CD14-positive monocyte (primary cell): ENCODE measurements around the gene KRT75. TPM values are rescaled to one million over a fixed set of nuclear protein-coding genes. Genes with fewer than 3 reads are reported as not detected.

ENCODE experiments used
- DNase-seq, 3 donors: peaks; one replicate each; pipeline ENCODE4 v3.0.0-alpha.2; 2011 to 2022
- H2AFZ ChIP-seq: 2 replicates; pipeline ENCODE4 v1.6.0; 2012; ENCODE audit warnings: mild to moderate bottlenecking, low read depth, low read length, inconsistent platforms; ENCODE audit not compliant: insufficient read depth, poor library complexity, severe bottlenecking
- H3K27ac ChIP-seq, 2 donors: 1 replicate in 1 of 2; 2 replicates in 1 of 2; pipeline ENCODE4 v1.5.1; 2012 to 2013; ENCODE audit warnings: low read length in 2 of 2, control low read depth in 1 of 2, inconsistent platforms in 1 of 2, low read depth in 1 of 2, mild to moderate bottlenecking in 1 of 2
- H3K27me3 ChIP-seq, 2 donors: one replicate each; pipeline versions ENCODE4 v1.6.0 to v1.6.1; 2011 to 2013; ENCODE audit warnings: low read length in 2 of 2; ENCODE audit not compliant: control insufficient read depth in 2 of 2, insufficient read depth in 2 of 2
- H3K36me3 ChIP-seq, 2 donors: replicated peaks in 1 of 2; 1 replicate in 1 of 2; 2 replicates in 1 of 2; pipeline versions ENCODE4 v1.5.1 to v1.6.1; 2012 to 2013; ENCODE audit warnings: low read length in 2 of 2, control low read depth in 1 of 2, inconsistent platforms in 1 of 2, mild to moderate bottlenecking in 1 of 2; ENCODE audit not compliant: insufficient read depth in 2 of 2, control insufficient read depth in 1 of 2
- H3K4me1 ChIP-seq, 2 donors: 1 replicate in 1 of 2; 2 replicates in 1 of 2; pipeline versions ENCODE4 v1.5.1 to v1.6.1; 2012 to 2013; ENCODE audit warnings: low read length in 2 of 2, control low read depth in 1 of 2, inconsistent platforms in 1 of 2, mild to moderate bottlenecking in 1 of 2, moderate library complexity in 1 of 2; ENCODE audit not compliant: insufficient read depth in 2 of 2, control insufficient read depth in 1 of 2
- H3K4me2 ChIP-seq: replicated peaks from 2 replicates; pipeline ENCODE3; 2012; ENCODE audit warnings: low read length, moderate library complexity, mild to moderate bottlenecking; ENCODE audit not compliant: poor library complexity, severe bottlenecking; ENCODE audit errors: extremely low read depth
- H3K4me3 ChIP-seq, 3 experiments: fragments of 200-600 bp in 1 of 3; sonication (generic) in 1 of 3; replicated peaks in 1 of 3; 1 replicate in 2 of 3; 2 replicates in 1 of 3; pipeline ENCODE4 v1.5.1; 2011 to 2013; ENCODE audit warnings: low read length in 3 of 3, mild to moderate bottlenecking in 3 of 3, control low read depth in 2 of 3, low read depth in 2 of 3, inconsistent platforms in 1 of 3, moderate library complexity in 1 of 3
- H3K79me2 ChIP-seq: 2 replicates; pipeline ENCODE4 v1.6.0; 2012; ENCODE audit warnings: mild to moderate bottlenecking, control low read depth, inconsistent platforms, low read length, moderate library complexity; ENCODE audit not compliant: insufficient read depth
- H3K9ac ChIP-seq: 2 replicates; pipeline ENCODE4 v1.6.0; 2017; ENCODE audit warnings: low read length, mild to moderate bottlenecking; ENCODE audit not compliant: insufficient read depth, poor library complexity, severe bottlenecking
- H3K9me3 ChIP-seq, 2 donors: replicated peaks in 1 of 2; 1 replicate in 1 of 2; 2 replicates in 1 of 2; pipeline versions ENCODE4 v1.5.1 to v1.6.1; 2012 to 2013; ENCODE audit warnings: low read length in 2 of 2, control low read depth in 1 of 2; ENCODE audit not compliant: control insufficient read depth in 1 of 2, insufficient read depth in 1 of 2
- H4K20me1 ChIP-seq: 2 replicates; pipeline ENCODE4 v1.6.0; 2012; ENCODE audit warnings: mild to moderate bottlenecking, low read length, control low read depth, moderate library complexity; ENCODE audit not compliant: insufficient read depth
- H3K27ac Mint-ChIP-seq, 7 donors: one replicate each; pipeline ENCODE4 v1.8.0; 2020; ENCODE audit warnings: mild to moderate bottlenecking in 7 of 7, mixed read lengths in 7 of 7, moderate library complexity in 6 of 7, inconsistent platforms in 2 of 7
- H3K27me3 Mint-ChIP-seq, 3 donors: one replicate each; pipeline ENCODE4 v1.8.0; 2021 to 2022; ENCODE audit warnings: low read depth in 3 of 3, mild to moderate bottlenecking in 3 of 3, mixed read lengths in 3 of 3, moderate library complexity in 3 of 3, inconsistent platforms in 1 of 3
- H3K36me3 Mint-ChIP-seq, 2 donors: one replicate each; pipeline ENCODE4 v1.8.0; 2020; ENCODE audit warnings: mixed read lengths in 2 of 2, inconsistent platforms in 1 of 2, mild to moderate bottlenecking in 1 of 2
- H3K4me1 Mint-ChIP-seq: one replicate; pipeline ENCODE4 v1.8.0; 2020; ENCODE audit warnings: mild to moderate bottlenecking, mixed read lengths
- H3K4me3 Mint-ChIP-seq, 2 donors: one replicate each; pipeline ENCODE4 v1.8.0; 2020; ENCODE audit warnings: mild to moderate bottlenecking in 2 of 2, mixed read lengths in 2 of 2, moderate library complexity in 1 of 2
- H3K9me3 Mint-ChIP-seq, 7 donors: one replicate each; pipeline ENCODE4 v1.8.0; 2020 to 2022; ENCODE audit warnings: mixed read lengths in 7 of 7, mild to moderate bottlenecking in 6 of 7, moderate library complexity in 6 of 7, inconsistent platforms in 2 of 7
- WGBS: methylation state at CpG from one replicate; pipeline ENCODE4 v1.1.5; 2013; ENCODE audit warnings: missing lambda C conversion rate; ENCODE audit not compliant: insufficient coverage; 5-methylcytosine and 5-hydroxymethylcytosine counted together
- intact Hi-C, 2 donors: fragments of 100-400 bp; cut with micrococcal nuclease; formaldehyde crosslinking; loops; one replicate each; pipeline versions ENCODE4 v1.15.0 to v1.15.1; 2023
- polyA plus RNA-seq, 3 donors: library from polyadenylated mRNA; depleted of rRNA in 1 of 3; unstranded in 2 of 3; stranded (reverse) in 1 of 3; fragments of 300-500 nt in 2 of 3; fragments of >200 nt in 1 of 3; fragmentation: Illumina TruSeq in 2 of 3; gene quantifications; 1 replicate in 2 of 3; 2 replicates in 1 of 3; pipeline ENCODE4 v1.2.3, GENCODE V29; 2012 to 2021
- TF ChIP-seq, protein P1 (sequence below): fragments of 200-600 bp; IDR thresholded peaks from one replicate; pipeline ENCODE4 v1.8.0; 2022; ENCODE audit warnings: antibody characterized with exemption, mild to moderate bottlenecking

Gene KRT75
- polyA plus RNA-seq, 3 donors, result not detected

DNA sequence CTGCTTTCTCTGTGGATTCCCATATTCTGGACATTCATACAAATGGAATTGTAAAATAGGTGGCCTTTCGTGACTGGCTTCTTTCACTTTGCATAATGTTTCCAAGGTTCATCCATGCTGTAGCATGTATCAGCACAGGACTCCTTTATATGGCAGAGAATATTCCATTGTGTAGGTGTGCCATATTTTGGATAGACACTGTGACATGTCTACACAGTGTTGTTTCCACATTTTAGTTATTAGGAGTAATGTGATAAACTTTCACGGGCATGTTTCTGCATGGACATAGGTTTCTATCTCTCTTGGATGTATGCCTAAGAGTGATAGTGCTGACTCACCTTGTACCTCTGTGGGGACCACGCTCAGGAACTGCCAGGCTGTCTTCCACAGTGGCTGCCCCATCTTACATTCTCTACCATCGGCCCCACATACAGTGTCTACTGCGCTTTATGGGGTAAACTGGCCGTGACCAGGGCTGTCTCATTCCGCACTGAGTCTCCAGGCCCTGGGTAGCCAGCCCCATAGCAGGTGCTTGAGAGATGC, 41.6 kb downstream of the KRT75 start:
- Mint-ChIP-seq H3K27ac (no peak overlapping the region), H3K4me3 (no peak overlapping the region), H3K4me1 (no peaks in the 10 kb centered on the region), H3K27me3 (peaks cover 2 to 9% (median 7%) of the 10 kb centered on the region in 3 donors), H3K36me3 (no peaks in the 10 kb centered on the region), H3K9me3 (no peaks in the 10 kb centered on the region)
- H3K4me2 ChIP-seq, result no peak overlapping the region
- H3K27ac ChIP-seq, result no peak overlapping the region
- H4K20me1 ChIP-seq, result no peaks in the 10 kb centered on the region
- TF ChIP-seq, protein P1, sequence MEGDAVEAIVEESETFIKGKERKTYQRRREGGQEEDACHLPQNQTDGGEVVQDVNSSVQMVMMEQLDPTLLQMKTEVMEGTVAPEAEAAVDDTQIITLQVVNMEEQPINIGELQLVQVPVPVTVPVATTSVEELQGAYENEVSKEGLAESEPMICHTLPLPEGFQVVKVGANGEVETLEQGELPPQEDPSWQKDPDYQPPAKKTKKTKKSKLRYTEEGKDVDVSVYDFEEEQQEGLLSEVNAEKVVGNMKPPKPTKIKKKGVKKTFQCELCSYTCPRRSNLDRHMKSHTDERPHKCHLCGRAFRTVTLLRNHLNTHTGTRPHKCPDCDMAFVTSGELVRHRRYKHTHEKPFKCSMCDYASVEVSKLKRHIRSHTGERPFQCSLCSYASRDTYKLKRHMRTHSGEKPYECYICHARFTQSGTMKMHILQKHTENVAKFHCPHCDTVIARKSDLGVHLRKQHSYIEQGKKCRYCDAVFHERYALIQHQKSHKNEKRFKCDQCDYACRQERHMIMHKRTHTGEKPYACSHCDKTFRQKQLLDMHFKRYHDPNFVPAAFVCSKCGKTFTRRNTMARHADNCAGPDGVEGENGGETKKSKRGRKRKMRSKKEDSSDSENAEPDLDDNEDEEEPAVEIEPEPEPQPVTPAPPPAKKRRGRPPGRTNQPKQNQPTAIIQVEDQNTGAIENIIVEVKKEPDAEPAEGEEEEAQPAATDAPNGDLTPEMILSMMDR, result no peak
- intact Hi-C loops, result no loop called here
- no peaks in the 10 kb centered on the region for H3K9me3 ChIP-seq
- no peaks in the 10 kb centered on the region for H3K36me3 ChIP-seq
- H3K4me1 ChIP-seq, result no peaks in the 10 kb centered on the region
- H3K4me3 ChIP-seq, result no peak overlapping the region
- no peak for DNase-seq
- H2AFZ ChIP-seq, result no peak overlapping the region
- H3K9ac ChIP-seq, result no peak overlapping the region
- H3K79me2 ChIP-seq, result no peaks in the 10 kb centered on the region
- no peaks in the 10 kb centered on the region for H3K27me3 ChIP-seq
- WGBS, result 86% methylated on average over 2 of the region's 7 CpGs

DNA sequence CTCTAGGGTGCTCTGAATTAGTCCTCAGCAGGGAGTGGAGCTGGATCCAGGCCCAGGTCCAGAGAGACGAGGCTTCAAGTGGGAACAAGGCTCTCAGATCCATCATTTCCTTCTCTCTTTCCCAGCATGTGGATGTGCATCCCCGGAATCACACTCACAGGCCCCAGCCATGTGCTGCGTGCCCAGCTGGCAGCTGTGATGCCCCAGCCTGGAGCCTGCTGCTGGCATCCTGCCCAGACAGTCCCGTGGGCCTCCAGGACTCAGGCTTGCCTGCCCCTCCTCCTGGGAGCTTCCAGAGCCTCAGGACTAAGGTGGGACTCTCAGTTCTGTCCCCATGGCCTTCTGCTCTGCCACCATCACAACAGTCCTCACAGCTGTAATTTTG, 42.6 kb downstream of the KRT75 start:
- no peak overlapping the region for H3K4me2 ChIP-seq
- no peak overlapping the region for H3K4me3 Mint-ChIP-seq

More for the DNA sequence above, 42.6 kb downstream of the KRT75 start:
- Mint-ChIP-seq H3K9me3 (no peaks in the 10 kb centered on the region), H3K36me3 (no peaks in the 10 kb centered on the region), H3K27ac (no peak overlapping the region), H3K27me3 (peaks cover 2 to 7% (median 5%) of the 10 kb centered on the region in 3 donors), H3K4me1 (no peaks in the 10 kb centered on the region)
- Histone ChIP-seq H3K9me3 (no peaks in the 10 kb centered on the region), H3K36me3 (no peaks in the 10 kb centered on the region), H3K9ac (no peak overlapping the region), H3K79me2 (no peaks in the 10 kb centered on the region), H3K4me3 (no peak overlapping the region), H3K4me1 (no peaks in the 10 kb centered on the region), H3K27me3 (no peaks in the 10 kb centered on the region), H3K27ac (no peak overlapping the region), H4K20me1 (no peaks in the 10 kb centered on the region), H2AFZ (no peak overlapping the region)
- DNase-seq, result no peak
- WGBS, result 90% methylated on average over 4 of the region's 4 CpGs
- TF ChIP-seq, protein P1, result no peak
- intact Hi-C loops, result no loop called here
